Gastrocnemius medialis (tissue), 4 donors: ENCODE measurements around the gene RABGAP1.

ENCODE experiments used
- POLR2A ChIP-seq, 2 donors: fragments of 450-650 bp; IDR thresholded peaks; one replicate each; pipeline ENCODE4 v1.6.1; 2017; ENCODE audit warnings: antibody characterized with exemption in 2 of 2, mild to moderate bottlenecking in 2 of 2, moderate library complexity in 2 of 2
- TF ChIP-seq, protein P1 (sequence below), 5 experiments: fragments of 450-650 bp in 3 of 5; fragments of 200-600 bp in 2 of 5; sonication (generic) in 2 of 5; IDR thresholded peaks in 4 of 5; conservative IDR thresholded peaks in 1 of 5; 1 replicate in 4 of 5; 2 replicates in 1 of 5; pipeline ENCODE4 v1.5.1; 2016 to 2019; ENCODE audit warnings: antibody characterized with exemption in 5 of 5, mild to moderate bottlenecking in 3 of 5, moderate library complexity in 3 of 5

DNA sequence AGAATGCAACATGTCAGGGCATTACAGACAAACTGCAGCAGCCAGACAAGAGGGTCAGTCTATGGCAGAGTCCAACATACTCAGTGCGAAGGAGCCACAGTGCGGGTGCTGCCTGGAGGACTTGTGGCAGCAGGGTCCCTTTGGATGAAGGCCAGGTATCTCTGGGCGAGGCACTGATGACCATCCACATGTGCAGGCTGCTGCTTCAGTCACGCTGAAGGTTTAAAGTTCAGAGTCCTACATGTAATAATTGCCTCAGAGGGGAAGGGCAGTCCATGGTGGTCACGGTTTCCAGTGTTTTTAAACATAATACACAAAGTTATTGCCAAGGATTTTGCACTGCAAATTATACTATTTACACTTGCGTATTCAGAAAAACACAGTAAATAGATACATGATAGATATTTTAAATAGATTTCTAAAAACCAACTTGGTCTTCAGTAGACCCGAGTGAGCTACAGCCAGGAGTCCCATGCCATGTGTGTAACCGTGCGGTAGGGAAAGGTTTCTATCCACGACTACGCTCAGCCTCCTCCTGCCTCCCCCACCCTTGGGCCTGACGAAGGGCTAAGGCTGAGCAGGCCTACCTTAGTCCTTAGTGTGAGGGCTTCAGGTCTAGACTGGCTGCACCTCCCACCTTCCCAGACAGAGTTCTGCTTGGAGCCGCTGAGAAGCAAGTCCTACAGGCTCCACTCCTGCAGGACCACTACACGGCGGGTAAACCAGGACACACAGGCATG is 168.9 kb downstream of the RABGAP1 start:
- TF ChIP-seq, protein P1, sequence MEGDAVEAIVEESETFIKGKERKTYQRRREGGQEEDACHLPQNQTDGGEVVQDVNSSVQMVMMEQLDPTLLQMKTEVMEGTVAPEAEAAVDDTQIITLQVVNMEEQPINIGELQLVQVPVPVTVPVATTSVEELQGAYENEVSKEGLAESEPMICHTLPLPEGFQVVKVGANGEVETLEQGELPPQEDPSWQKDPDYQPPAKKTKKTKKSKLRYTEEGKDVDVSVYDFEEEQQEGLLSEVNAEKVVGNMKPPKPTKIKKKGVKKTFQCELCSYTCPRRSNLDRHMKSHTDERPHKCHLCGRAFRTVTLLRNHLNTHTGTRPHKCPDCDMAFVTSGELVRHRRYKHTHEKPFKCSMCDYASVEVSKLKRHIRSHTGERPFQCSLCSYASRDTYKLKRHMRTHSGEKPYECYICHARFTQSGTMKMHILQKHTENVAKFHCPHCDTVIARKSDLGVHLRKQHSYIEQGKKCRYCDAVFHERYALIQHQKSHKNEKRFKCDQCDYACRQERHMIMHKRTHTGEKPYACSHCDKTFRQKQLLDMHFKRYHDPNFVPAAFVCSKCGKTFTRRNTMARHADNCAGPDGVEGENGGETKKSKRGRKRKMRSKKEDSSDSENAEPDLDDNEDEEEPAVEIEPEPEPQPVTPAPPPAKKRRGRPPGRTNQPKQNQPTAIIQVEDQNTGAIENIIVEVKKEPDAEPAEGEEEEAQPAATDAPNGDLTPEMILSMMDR (IDR thresholded peaks at IDR 0.05 in 4 of 5, conservative IDR thresholded peaks at IDR 0.05 in 1 of 5) = no peak
- TF ChIP-seq POLR2A (IDR thresholded peaks at IDR 0.05) = no peak
